H9 (cell line): Measurements from ENCODE around the gene SMC4. TPM values are rescaled to one million over a fixed set of nuclear protein-coding genes. Genes with fewer than 3 reads are reported as not detected.

ENCODE experiments used
- DNase-seq: peaks from one replicate; pipeline ENCODE4 v3.0.0-alpha.2; 2017
- H2AFZ ChIP-seq: one replicate; pipeline ENCODE4 v1.6.1; 2013; ENCODE audit warnings: mild to moderate bottlenecking, low read length, control low read depth, moderate library complexity
- H2AK5ac ChIP-seq: 2 replicates; pipeline ENCODE4 v1.6.1; 2013; ENCODE audit warnings: low read length, control low read depth, mixed read lengths; ENCODE audit not compliant: insufficient read length
- H2BK120ac ChIP-seq: one replicate; pipeline ENCODE4 v1.6.1; 2013; ENCODE audit warnings: low read depth, mild to moderate bottlenecking, low read length, control low read depth, inconsistent platforms; ENCODE audit not compliant: poor library complexity, severe bottlenecking
- H2BK12ac ChIP-seq: 2 replicates; pipeline ENCODE4 v1.6.1; 2013; ENCODE audit warnings: low read length, control low read depth, mixed read lengths, low read depth; ENCODE audit not compliant: insufficient read length
- H2BK15ac ChIP-seq: 2 replicates; pipeline ENCODE4 v1.6.1; 2013; ENCODE audit warnings: low read depth, low read length, control low read depth
- H2BK20ac ChIP-seq: one replicate; pipeline ENCODE4 v1.6.1; 2013; ENCODE audit warnings: low read depth, mild to moderate bottlenecking, low read length, control low read depth, inconsistent platforms; ENCODE audit not compliant: poor library complexity, severe bottlenecking
- H2BK5ac ChIP-seq: 2 replicates; pipeline ENCODE4 v1.6.1; 2013; ENCODE audit warnings: low read length, control low read depth, mixed read lengths; ENCODE audit not compliant: insufficient read length
- H3K14ac ChIP-seq: 2 replicates; pipeline ENCODE4 v1.6.1; 2013; ENCODE audit warnings: low read length, control low read depth; ENCODE audit not compliant: insufficient read depth
- H3K18ac ChIP-seq: 2 replicates; pipeline ENCODE4 v1.6.1; 2013; ENCODE audit warnings: low read depth, mild to moderate bottlenecking, mixed read lengths, low read length, control low read depth; ENCODE audit not compliant: insufficient read length
- H3K23ac ChIP-seq: 2 replicates; pipeline ENCODE4 v1.6.1; 2013; ENCODE audit warnings: low read length, control low read depth, mixed read lengths, low read depth; ENCODE audit not compliant: insufficient read length
- H3K23me2 ChIP-seq: 2 replicates; pipeline ENCODE4 v1.6.1; 2013; ENCODE audit warnings: low read depth, mild to moderate bottlenecking, mixed read lengths, low read length, control low read depth; ENCODE audit not compliant: insufficient read length, poor library complexity, severe bottlenecking
- H3K27ac ChIP-seq: 2 replicates; pipeline ENCODE4 v1.5.1; 2013; ENCODE audit warnings: low read length, control low read depth, mixed read lengths, low read depth; ENCODE audit not compliant: insufficient read length
- H3K27me3 ChIP-seq: 2 replicates; pipeline ENCODE4 v1.6.1; 2013; ENCODE audit warnings: low read length, control low read depth, inconsistent platforms; ENCODE audit not compliant: insufficient read depth
- H3K4ac ChIP-seq: 2 replicates; pipeline ENCODE4 v1.6.1; 2013; ENCODE audit warnings: low read depth, mild to moderate bottlenecking, control low read depth, inconsistent platforms, low read length, moderate library complexity
- H3K4me1 ChIP-seq: 2 replicates; pipeline ENCODE4 v1.6.1; 2013; ENCODE audit warnings: low read length, control low read depth, inconsistent platforms; ENCODE audit not compliant: insufficient read depth
- H3K4me2 ChIP-seq: 2 replicates; pipeline ENCODE4 v1.6.1; 2013; ENCODE audit warnings: low read length, control low read depth, mixed read lengths; ENCODE audit not compliant: insufficient read length, insufficient read depth
- H3K56ac ChIP-seq: 2 replicates; pipeline ENCODE4 v1.6.1; 2013; ENCODE audit warnings: low read depth, mild to moderate bottlenecking, mixed read lengths, low read length, control low read depth; ENCODE audit not compliant: insufficient read length
- H3K79me1 ChIP-seq: 2 replicates; pipeline ENCODE4 v1.6.1; 2013; ENCODE audit warnings: low read depth, mild to moderate bottlenecking, moderate library complexity, low read length, control low read depth, inconsistent platforms; ENCODE audit not compliant: insufficient read depth, poor library complexity, severe bottlenecking
- H3K79me2 ChIP-seq: 2 replicates; pipeline ENCODE4 v1.6.1; 2013; ENCODE audit warnings: low read length, control low read depth, inconsistent platforms; ENCODE audit not compliant: insufficient read depth
- H3K9ac ChIP-seq: 2 replicates; pipeline ENCODE4 v1.6.1; 2013; ENCODE audit warnings: low read length, control low read depth, mixed read lengths; ENCODE audit not compliant: insufficient read length; ENCODE audit errors: extremely low read depth
- H3K9me3 ChIP-seq: one replicate; pipeline ENCODE4 v1.6.1; 2013; ENCODE audit warnings: low read depth, low read length, inconsistent platforms; ENCODE audit not compliant: control insufficient read depth
- H3T11ph ChIP-seq: one replicate; pipeline ENCODE4 v1.6.1; 2013; ENCODE audit warnings: mild to moderate bottlenecking, low read length, control low read depth, inconsistent platforms
- H4K20me1 ChIP-seq: one replicate; pipeline ENCODE4 v1.6.1; 2013; ENCODE audit not compliant: control insufficient read depth, insufficient read length, insufficient read depth
- H4K5ac ChIP-seq: 2 replicates; pipeline ENCODE4 v1.6.1; 2013; ENCODE audit warnings: low read depth, mild to moderate bottlenecking, mixed read lengths, low read length, control low read depth; ENCODE audit not compliant: insufficient read length
- H4K8ac ChIP-seq: replicated peaks from 2 replicates; pipeline ENCODE4 v1.6.1; 2013; ENCODE audit warnings: low read length, control low read depth, mixed read lengths, low read depth; ENCODE audit not compliant: insufficient read length
- H4K91ac ChIP-seq: 2 replicates; pipeline ENCODE4 v1.6.1; 2013; ENCODE audit warnings: low read depth, mild to moderate bottlenecking, moderate library complexity, mixed read lengths, low read length, control low read depth; ENCODE audit not compliant: insufficient read length
- H3K27ac Mint-ChIP-seq, 3 experiments: 2 replicates in 2 of 3; 3 replicates in 1 of 3; pipeline ENCODE4 v1.8.0; 2020 to 2021; ENCODE audit warnings: mixed read lengths in 3 of 3, mild to moderate bottlenecking in 1 of 3, moderate library complexity in 1 of 3
- H3K27me3 Mint-ChIP-seq: 2 replicates; pipeline ENCODE4 v1.8.0; 2021; ENCODE audit warnings: low read depth, mild to moderate bottlenecking, moderate library complexity, mixed read lengths
- H3K36me3 Mint-ChIP-seq, 3 experiments: 2 replicates in 2 of 3; 3 replicates in 1 of 3; pipeline ENCODE4 v1.8.0; 2020 to 2021; ENCODE audit warnings: low read depth in 3 of 3, mixed read lengths in 3 of 3; ENCODE audit not compliant: insufficient read depth in 1 of 3
- H3K4me1 Mint-ChIP-seq, 2 experiments: 2 replicates each; pipeline ENCODE4 v1.8.0; 2020; ENCODE audit warnings: mixed read lengths in 2 of 2
- H3K4me3 Mint-ChIP-seq, 2 experiments: 2 replicates in 1 of 2; 3 replicates in 1 of 2; pipeline ENCODE4 v1.8.0; 2020 to 2021; ENCODE audit warnings: mild to moderate bottlenecking in 2 of 2, mixed read lengths in 2 of 2, moderate library complexity in 1 of 2
- H3K9me3 Mint-ChIP-seq, 2 experiments: 2 replicates in 1 of 2; 3 replicates in 1 of 2; pipeline ENCODE4 v1.8.0; 2020; ENCODE audit warnings: mild to moderate bottlenecking in 2 of 2, mixed read lengths in 2 of 2, moderate library complexity in 1 of 2
- CTCF ChIP-seq: fragments of 200-600 bp; sonication (generic); conservative IDR thresholded peaks from 3 replicates; pipeline ENCODE4 v1.8.0; 2021; ENCODE audit warnings: antibody characterized with exemption, mild to moderate bottlenecking
- total RNA-seq: library from RNA; stranded (reverse); gene quantifications from 2 replicates; pipeline ENCODE4 v1.2.1, GENCODE V29; 2021

Gene SMC4
- total RNA-seq, 1 experiment from 2014 or later = 130 TPM

- Histone ChIP-seq H3K23me2 (no peaks in the 10 kb centered on the region), H4K91ac (no peak overlapping the region), H4K5ac (no peak overlapping the region), H4K8ac (no peak overlapping the region), H2AK5ac (no peak overlapping the region), H3K9me3 (no peaks in the 10 kb centered on the region), H2BK20ac (no peak overlapping the region), H3T11ph (no peak overlapping the region), H3K56ac (no peak overlapping the region), H2BK5ac (no peak overlapping the region), H2BK15ac (no peak overlapping the region), H3K4me1 (no peaks in the 10 kb centered on the region), H3K4ac (no peak overlapping the region), H3K27me3 (no peaks in the 10 kb centered on the region), H4K20me1 (no peaks in the 10 kb centered on the region), H3K79me1 (no peaks in the 10 kb centered on the region), H3K14ac (no peak overlapping the region), H3K27ac (no peak overlapping the region), H3K79me2 (no peaks in the 10 kb centered on the region), H2BK120ac (no peak overlapping the region), H3K23ac (no peak overlapping the region), H3K18ac (no peak overlapping the region), H2AFZ (no peak overlapping the region), H3K9ac (no peak overlapping the region), H3K4me2 (no peak overlapping the region), H2BK12ac (no peak overlapping the region)
- H3K27ac Mint-ChIP-seq = no peak overlapping the region
- H3K4me3 Mint-ChIP-seq = no peak overlapping the region
- H3K36me3 Mint-ChIP-seq = peaks cover 18 to 22% (median 19%) of the 10 kb centered on the region in 3 experiments
- H3K4me1 Mint-ChIP-seq = peaks cover 2 to 3% of the 10 kb centered on the region in 2 experiments; a peak in 2 of 4 replicates
- no peaks in the 10 kb centered on the region for H3K27me3 Mint-ChIP-seq
- no peak for TF ChIP-seq CTCF
- no peak for DNase-seq
- H3K9me3 Mint-ChIP-seq = peaks cover 5 to 7% of the 10 kb centered on the region in 2 experiments; a peak in 4 of 5 replicates
These were observed 26.7 kb upstream of the SMC4 start for GRCh38 chr3:160372780-160373179.
